Liver (tissue), 9 donors: ENCODE data around the gene LPIN3. TPM values are rescaled to one million over a fixed set of nuclear protein-coding genes. Genes with fewer than 3 reads are reported as not detected.

Experiments used
- DNase-seq: peaks from one replicate; pipeline ENCODE4 v3.0.0-alpha.2; 2017; ENCODE audit warnings: low spot score
- H3K27ac ChIP-seq, 2 donors: one replicate each; pipeline ENCODE4 v1.7.0; 2013; ENCODE audit warnings: inconsistent platforms in 2 of 2, low read length in 2 of 2, control low read depth in 1 of 2, low read depth in 1 of 2, mild to moderate bottlenecking in 1 of 2
- H3K27me3 ChIP-seq, 4 donors: one replicate each; pipeline versions ENCODE4 v1.6.1 to v1.7.0; 2013; ENCODE audit warnings: low read length in 3 of 4, inconsistent platforms in 1 of 4, mild to moderate bottlenecking in 1 of 4, moderate library complexity in 1 of 4; ENCODE audit not compliant: control insufficient read depth in 4 of 4, insufficient read depth in 4 of 4
- H3K36me3 ChIP-seq, 4 donors: one replicate each; pipeline versions ENCODE4 v1.6.1 to v1.7.0; 2013; ENCODE audit warnings: low read length in 3 of 4, mild to moderate bottlenecking in 3 of 4, low read depth in 1 of 4, moderate library complexity in 1 of 4; ENCODE audit not compliant: control insufficient read depth in 4 of 4, insufficient read depth in 3 of 4
- H3K4me1 ChIP-seq, 4 donors: one replicate each; pipeline versions ENCODE4 v1.6.1 to v1.7.0; 2013; ENCODE audit warnings: low read length in 3 of 4, mild to moderate bottlenecking in 3 of 4, moderate library complexity in 1 of 4; ENCODE audit not compliant: control insufficient read depth in 4 of 4, insufficient read depth in 4 of 4
- H3K4me3 ChIP-seq, 3 donors: one replicate each; pipeline versions ENCODE4 v1.6.1 to v1.7.0; 2013; ENCODE audit warnings: low read length in 3 of 3, control low read depth in 1 of 3, low read depth in 1 of 3, mild to moderate bottlenecking in 1 of 3
- H3K9ac ChIP-seq, 2 donors: one replicate each; pipeline ENCODE4 v1.7.0; 2013; ENCODE audit warnings: low read length in 2 of 2, mild to moderate bottlenecking in 2 of 2, moderate library complexity in 2 of 2, control low read depth in 1 of 2, low read depth in 1 of 2
- H3K9me3 ChIP-seq, 4 donors: one replicate each; pipeline versions ENCODE4 v1.6.1 to v1.7.0; 2013; ENCODE audit warnings: low read length in 3 of 4; ENCODE audit not compliant: control insufficient read depth in 4 of 4
- ATF3 ChIP-seq: IDR thresholded peaks from 2 replicates; pipeline ENCODE4 v1.6.1; 2016; ENCODE audit warnings: antibody characterized with exemption
- CTCF ChIP-seq: fragments of 150-350 bp; IDR thresholded peaks from 2 replicates; pipeline ENCODE4 v1.5.1; 2017; ENCODE audit warnings: improper control_type of control experiment, low read depth, low read length; ENCODE audit not compliant: missing input control
- EGR1 ChIP-seq, 2 donors: IDR thresholded peaks; 2 replicates each; pipeline ENCODE4 v1.6.1; 2016 to 2018; ENCODE audit warnings: antibody characterized with exemption in 2 of 2, low read depth in 2 of 2
- FOXA2 ChIP-seq: IDR thresholded peaks from 2 replicates; pipeline ENCODE4 v1.6.1; 2016; ENCODE audit warnings: antibody characterized with exemption
- GABPA ChIP-seq, 2 donors: IDR thresholded peaks in 1 of 2; conservative IDR thresholded peaks in 1 of 2; 2 replicates each; pipeline ENCODE4 v1.6.1; 2016; ENCODE audit warnings: antibody characterized with exemption in 2 of 2, mild to moderate bottlenecking in 1 of 2, moderate library complexity in 1 of 2
- HNF4A ChIP-seq, 2 donors: conservative IDR thresholded peaks; 2 replicates each; pipeline ENCODE4 v1.6.1; 2016; ENCODE audit warnings: antibody characterized with exemption in 2 of 2, mild to moderate bottlenecking in 2 of 2
- HNF4G ChIP-seq: IDR thresholded peaks from 2 replicates; pipeline ENCODE4 v1.6.1; 2016; ENCODE audit warnings: antibody characterized with exemption
- JUND ChIP-seq, 2 donors: IDR thresholded peaks; 2 replicates each; pipeline ENCODE4 v1.6.1; 2016; ENCODE audit warnings: antibody characterized with exemption in 2 of 2
- NR2F2 ChIP-seq: IDR thresholded peaks from 2 replicates; pipeline ENCODE4 v1.6.1; 2016; ENCODE audit warnings: antibody characterized with exemption
- RAD21 ChIP-seq, 2 donors: IDR thresholded peaks; 2 replicates each; pipeline ENCODE4 v1.6.1; 2016; ENCODE audit warnings: antibody characterized with exemption in 2 of 2, mild to moderate bottlenecking in 2 of 2
- REST ChIP-seq: IDR thresholded peaks from 2 replicates; pipeline ENCODE4 v1.6.1; 2016; ENCODE audit warnings: antibody characterized with exemption, mild to moderate bottlenecking
- RXRA ChIP-seq, 2 donors: IDR thresholded peaks; 2 replicates each; pipeline ENCODE4 v1.6.1; 2017 to 2018; ENCODE audit warnings: antibody characterized with exemption in 2 of 2, mild to moderate bottlenecking in 1 of 2
- SP1 ChIP-seq: IDR thresholded peaks from 2 replicates; pipeline ENCODE4 v1.6.1; 2018; ENCODE audit warnings: antibody characterized with exemption, mild to moderate bottlenecking
- YY1 ChIP-seq: IDR thresholded peaks from 2 replicates; pipeline ENCODE4 v1.6.1; 2016; ENCODE audit warnings: antibody characterized with exemption, mild to moderate bottlenecking
- ZBTB33 ChIP-seq: IDR thresholded peaks from 2 replicates; pipeline ENCODE4 v1.6.1; 2016; ENCODE audit warnings: antibody characterized with exemption
- WGBS: extraction: QIAGEN DNeasy Blood & Tissue Kit; methylation state at CpG from one replicate; pipeline ENCODE4 v1.1.7; 2013; 5-methylcytosine and 5-hydroxymethylcytosine counted together
- polyA plus RNA-seq, 2 donors: library from polyadenylated mRNA; stranded (reverse) in 1 of 2; unstranded in 1 of 2; fragments of 200-250 nt in 1 of 2; fragments of >200 nt in 1 of 2; fragmentation: Nextera tagmentation in 1 of 2; extraction: Ambion mirVana in 1 of 2; gene quantifications; one replicate each; pipeline versions ENCODE4 v1.2.1 to v1.2.3, GENCODE V29; 2013 to 2015
- total RNA-seq, 2 donors: library from RNA; depleted of rRNA; stranded (reverse); fragments of >200 nt; gene quantifications; one replicate each; pipeline ENCODE4 v1.2.3, GENCODE V29; 2014
- donor health status: healthy.
- donor health status: healthy.
- donor health status: healthy.
- donor health status: healthy.
- donor health status: healthy.

Gene LPIN3
- total and polyA plus RNA-seq, 4 donors, result 1.5 to 32.4 (median 13.4) TPM

GRCh38 chr20:41339957-41340326 lies 679 bp upstream of the LPIN3 start:
- Histone ChIP-seq H3K4me1 (peaks cover 4 to 41% (median 24%) of the 10 kb centered on the region in 4 donors), H3K27me3 (no peaks in the 10 kb centered on the region), H3K36me3 (no peaks in the 10 kb centered on the region), H3K9me3 (no peaks in the 10 kb centered on the region), H3K4me3 (peak overlapping the region in 2 of 3 donors; percentile 50 to 57), H3K27ac (peak overlapping the region; percentile 38 to 63), H3K9ac (peak overlapping the region in 1 of 2 donors; percentile 18)
- 4% methylated on average over 25 of the region's 25 CpGs for WGBS
- DNase-seq, result peak; percentile 93
- TF ChIP-seq EGR1 (IDR thresholded peaks at IDR 0.05; ENCODE audit: low read depth in 2 of 2) (no peak), RAD21 (IDR thresholded peaks at IDR 0.05) (peak; percentile 98 to 99), SP1 (no peak), GABPA (IDR thresholded peaks at IDR 0.05 in 1 of 2, conservative IDR thresholded peaks at IDR 0.05 in 1 of 2) (no peak), NR2F2 (no peak), HNF4G (no peak), ZBTB33 (no peak), CTCF (peak; percentile 98), FOXA2 (no peak), HNF4A (conservative IDR thresholded peaks at IDR 0.05) (no peak)

GRCh38 chr20:41342474-41343464 lies 2.1 kb downstream of the LPIN3 start:
- Histone ChIP-seq H3K27me3 (no peaks in the 10 kb centered on the region), H3K27ac (no peak overlapping the region), H3K4me1 (peaks cover 4 to 41% (median 24%) of the 10 kb centered on the region in 4 donors), H3K36me3 (peaks cover 3 to 15% (median 5%) of the 10 kb centered on the region in 4 donors), H3K9ac (no peak overlapping the region), H3K4me3 (no peak overlapping the region), H3K9me3 (no peaks in the 10 kb centered on the region)
- 87% methylated on average over 9 of the region's 9 CpGs for WGBS
- DNase-seq, result no peak
- peak; percentile 21 for TF ChIP-seq SP1
- TF ChIP-seq RAD21 (IDR thresholded peaks at IDR 0.05), result peak in 1 of 2 donors; percentile 5
- TF ChIP-seq HNF4A (conservative IDR thresholded peaks at IDR 0.05), result peak; percentile 23 to 75
- TF ChIP-seq HNF4G, result no peak

- Histone ChIP-seq H3K9me3 (no peaks in the 10 kb centered on the region), H3K4me3 (no peak overlapping the region), H3K27me3 (no peaks in the 10 kb centered on the region), H3K36me3 (peaks cover 4 to 32% (median 11%) of the 10 kb centered on the region in 4 donors), H3K9ac (no peak overlapping the region), H3K27ac (no peak overlapping the region), H3K4me1 (peaks cover 4 to 41% (median 24%) of the 10 kb centered on the region in 4 donors)
- DNase-seq, result no peak
- 93% methylated on average over 4 of the region's 4 CpGs for WGBS
- TF ChIP-seq JUND (IDR thresholded peaks at IDR 0.05), result no peak
- TF ChIP-seq SP1, result no peak
- TF ChIP-seq ATF3, result no peak
- no peak for TF ChIP-seq RXRA (IDR thresholded peaks at IDR 0.05)
- TF ChIP-seq NR2F2, result no peak
- no peak for TF ChIP-seq EGR1 (IDR thresholded peaks at IDR 0.05; ENCODE audit: low read depth in 2 of 2)
- TF ChIP-seq CTCF, result no peak
- no peak for TF ChIP-seq REST
- TF ChIP-seq YY1, result no peak
- TF ChIP-seq GABPA (IDR thresholded peaks at IDR 0.05 in 1 of 2, conservative IDR thresholded peaks at IDR 0.05 in 1 of 2), result no peak
Measured at GRCh38 chr20:41344477-41344876, 3.9 kb downstream of the LPIN3 start.
